SK-MEL-5 (cell line): ENCODE data around the gene CHP1. TPM values are rescaled to one million over a fixed set of nuclear protein-coding genes. Genes with fewer than 3 reads are reported as not detected.
"Not testable (repeated sequence)": the region's sequence is repeated elsewhere in the genome, so short reads cannot be mapped to it uniquely, and the experiment has no call there.

Source experiments
- DNase-seq: peaks from one replicate; pipeline ENCODE4 v3.0.0-alpha.2; 2016; ENCODE audit warnings: low read depth, low spot score
- in situ Hi-C: cut with HindIII; loops from 2 replicates; pipeline ENCODE4 v1.10.0; 2016; ENCODE audit warnings: low sequenced_read_pairs, high pct_unique_total_duplicates, low pct_unique_long_range_greater_than_20kb
- total RNA-seq: library from RNA; depleted of rRNA; stranded (reverse); fragments of >200 nt; shearing (Covaris generic); gene quantifications from 2 replicates; pipeline ENCODE4 v1.2.3, GENCODE V29; 2014

Gene CHP1
- total RNA-seq, 1 experiment from 2014 or later = 116 TPM

DNA sequence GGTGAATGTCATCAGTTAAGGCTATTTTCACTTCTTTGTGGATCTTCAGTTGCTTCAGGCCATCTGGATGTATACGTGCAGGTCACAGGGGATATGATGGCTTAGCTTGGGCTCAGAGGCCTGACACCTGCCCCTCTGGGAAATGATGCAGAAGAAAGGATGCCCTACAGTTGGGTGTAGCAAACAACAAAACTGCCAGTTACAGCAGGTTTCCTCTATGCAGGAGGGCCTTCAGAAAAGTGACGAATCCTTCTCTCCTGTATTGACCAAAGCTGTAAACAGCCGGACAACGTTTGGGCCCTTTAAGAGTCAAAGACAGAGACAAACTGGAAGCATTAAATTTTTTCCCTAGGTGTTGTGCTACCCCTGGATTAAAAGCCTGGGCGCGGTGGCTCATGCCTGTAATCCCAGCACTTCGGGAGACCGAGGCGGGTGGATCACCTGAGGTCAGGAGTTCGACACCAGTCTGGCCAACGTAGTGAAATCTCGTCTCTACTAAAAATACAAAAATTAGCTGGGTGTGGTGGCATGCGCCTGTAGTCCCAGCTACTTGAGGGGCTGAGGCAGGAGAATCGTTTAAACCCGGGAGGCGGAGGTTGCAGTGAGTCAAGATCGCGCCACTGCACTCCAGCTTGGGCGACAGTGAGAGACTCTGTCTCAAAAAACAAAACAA is 52.0 kb downstream of the CHP1 start:
- DNase-seq, in situ Hi-C loops: not testable (repeated sequence)

DNA sequence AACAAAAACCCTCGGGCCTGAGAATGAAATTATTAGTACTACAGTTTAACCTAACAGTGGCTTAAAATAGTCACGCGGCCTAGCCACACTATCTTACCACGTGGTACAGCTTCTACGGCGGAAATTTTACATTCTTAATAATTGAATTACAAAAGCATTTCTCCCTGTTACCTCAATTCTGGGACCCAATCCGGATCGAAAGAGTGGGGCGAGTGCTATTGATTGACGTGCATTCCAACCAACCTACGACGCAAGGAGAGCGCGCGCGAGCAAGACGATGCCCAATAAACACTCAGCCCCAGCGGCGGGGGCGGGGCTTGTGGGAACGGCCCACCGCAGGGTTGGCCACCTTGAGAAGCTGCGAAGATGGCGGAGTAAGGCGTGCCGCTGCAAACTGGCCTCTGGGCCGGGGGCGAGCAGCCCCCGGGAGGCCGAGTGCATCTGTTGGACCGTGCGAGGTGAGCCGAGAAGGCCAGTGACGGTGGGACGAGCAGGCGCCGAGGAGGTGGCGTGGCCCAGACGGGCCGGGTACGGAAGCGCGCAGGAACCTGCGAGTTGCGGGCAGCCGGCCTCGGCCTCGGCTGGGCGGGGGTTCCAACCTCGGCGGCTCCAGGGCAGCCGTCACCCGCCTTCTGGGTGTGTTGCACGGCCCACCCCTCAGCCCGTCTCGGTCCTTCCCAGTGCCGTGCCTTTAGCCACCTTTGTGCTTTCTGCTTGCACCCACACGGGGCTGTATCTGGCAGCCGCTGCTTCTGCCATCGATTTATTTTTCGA is 52.8 kb downstream of the CHP1 start:
- DNase-seq = peak; percentile 99
- in situ Hi-C loops = no loop called here

DNA sequence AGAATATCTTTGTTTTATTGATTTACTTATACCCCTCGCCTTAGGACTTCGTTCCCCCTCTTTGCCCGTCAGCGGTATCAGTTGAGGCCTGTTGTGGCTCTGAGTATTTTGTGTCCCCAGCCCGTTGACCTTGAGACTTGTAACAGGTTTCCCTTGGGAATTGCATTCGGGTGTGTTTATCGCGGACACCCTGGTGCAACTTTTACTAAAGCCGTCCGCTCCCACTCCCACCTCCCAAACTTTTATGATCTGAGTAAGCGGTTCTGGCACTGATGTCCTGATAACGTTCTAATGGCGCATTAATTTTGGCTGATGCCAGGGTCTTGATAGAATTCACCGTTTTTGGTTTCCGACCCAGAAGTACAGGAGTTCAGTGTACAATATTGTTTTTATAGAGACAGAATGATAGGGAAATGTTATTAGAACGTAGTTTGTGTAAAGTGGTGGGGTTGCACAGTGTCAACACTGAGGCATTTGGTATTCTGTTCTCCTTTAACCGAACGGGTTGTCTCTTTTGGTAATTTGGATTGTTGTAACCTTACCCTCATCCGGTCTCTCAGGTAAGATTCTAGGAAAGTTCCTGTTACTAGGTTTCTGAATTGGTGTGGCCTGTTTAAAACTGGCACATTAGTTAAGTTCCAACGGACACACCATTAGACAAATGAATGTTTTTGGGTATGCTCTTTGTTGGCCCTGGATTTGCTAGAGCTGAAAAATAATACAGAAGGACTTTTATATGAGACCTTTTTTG is 53.5 kb downstream of the CHP1 start:
- in situ Hi-C loops = no loop called here

DNA sequence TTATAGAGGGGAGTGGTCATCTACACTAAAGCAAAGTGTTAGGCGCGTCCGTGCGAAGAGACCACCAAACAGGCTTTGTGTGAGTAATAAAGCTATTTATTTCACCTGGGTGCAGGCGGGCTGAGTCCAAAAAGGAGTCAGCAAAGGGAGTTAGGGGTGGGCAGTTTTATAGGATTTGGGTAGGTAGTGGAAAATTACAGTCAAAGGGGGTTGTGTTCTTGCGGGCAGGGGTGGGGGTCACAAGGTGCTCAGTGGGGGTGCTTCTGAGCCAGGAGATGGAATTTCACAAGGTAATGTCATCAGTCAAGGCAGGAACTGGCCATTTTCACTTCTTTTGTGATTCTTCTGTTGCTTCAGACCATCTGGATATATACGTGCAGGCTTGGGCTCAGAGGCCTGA is 54.2 kb downstream of the CHP1 start:
- in situ Hi-C loops = no loop called here
- no peak for DNase-seq

More for the DNA sequence above, 53.5 kb downstream of the CHP1 start:
- DNase-seq = peak; percentile 30

DNA sequence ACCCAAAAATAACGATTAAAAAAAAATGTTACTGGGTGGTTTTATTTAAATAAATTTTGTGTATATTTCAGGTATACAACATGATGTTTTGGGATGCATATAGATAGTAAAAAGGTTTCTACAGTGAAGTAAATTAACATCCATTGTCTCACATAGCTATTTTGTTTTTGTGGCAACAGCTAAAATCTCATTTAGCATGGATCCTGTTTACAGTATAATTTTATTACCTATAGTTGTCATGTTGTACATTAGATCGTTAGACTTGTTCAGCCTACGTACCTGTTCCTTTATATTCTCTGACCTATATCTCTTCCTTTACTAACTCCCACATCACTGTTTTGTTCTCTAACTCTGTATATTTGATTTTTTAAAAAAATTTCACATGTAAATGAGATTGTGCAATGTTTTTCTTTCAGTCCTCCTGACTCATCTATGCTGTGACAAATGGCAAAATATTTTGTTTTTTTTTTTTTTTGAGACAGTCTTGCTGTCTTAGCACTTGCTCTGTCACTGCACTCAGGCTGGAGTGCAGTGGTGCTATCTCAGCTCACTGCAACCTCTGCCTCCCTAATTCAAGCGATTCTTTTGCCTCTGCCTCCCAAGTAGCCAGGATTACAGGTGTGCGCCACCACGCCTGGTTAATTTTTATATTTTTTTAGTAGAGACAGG is 55.7 kb downstream of the CHP1 start:
- in situ Hi-C loops = no loop called here
- no peak for DNase-seq

DNA sequence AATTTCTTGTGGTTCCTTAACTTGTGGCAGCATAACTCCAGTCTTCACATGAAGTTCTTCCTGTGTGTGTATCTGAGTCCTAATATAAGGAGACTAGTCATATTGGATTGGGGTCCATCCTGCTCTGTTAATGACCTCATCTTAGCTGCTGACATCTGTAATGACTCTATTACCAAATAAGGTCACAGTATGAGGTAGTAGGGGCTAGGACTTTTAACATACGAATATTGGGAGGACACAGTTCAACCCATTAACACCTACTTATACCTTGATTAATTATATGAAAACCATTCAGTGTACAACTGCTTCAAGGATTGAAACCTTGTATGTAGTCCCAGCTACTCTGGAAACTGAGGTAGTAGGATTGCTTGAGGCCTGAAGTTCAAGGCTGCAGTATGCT is 57.4 kb downstream of the CHP1 start:
- no peak for DNase-seq
- in situ Hi-C loops = no loop called here

DNA sequence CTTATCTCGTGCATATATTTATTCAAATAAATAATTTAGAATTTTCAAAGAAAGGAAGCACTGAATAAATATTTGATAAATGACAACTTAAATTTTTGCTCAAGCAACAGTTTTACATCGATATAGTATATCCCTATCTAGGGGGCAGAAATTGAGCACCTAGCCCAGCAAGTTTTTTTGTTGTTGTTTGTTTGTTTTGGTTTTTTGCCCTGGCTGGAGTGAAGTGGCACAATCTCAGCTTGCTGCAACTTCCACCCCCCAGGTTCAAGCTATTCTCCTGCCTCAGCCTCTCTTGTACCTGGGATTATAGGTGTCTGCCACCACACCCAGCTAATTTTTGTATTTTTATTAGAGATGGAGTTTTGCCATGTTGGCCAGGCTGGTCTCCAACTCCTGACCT is 58.9 kb downstream of the CHP1 start:
- DNase-seq = no peak

DNA sequence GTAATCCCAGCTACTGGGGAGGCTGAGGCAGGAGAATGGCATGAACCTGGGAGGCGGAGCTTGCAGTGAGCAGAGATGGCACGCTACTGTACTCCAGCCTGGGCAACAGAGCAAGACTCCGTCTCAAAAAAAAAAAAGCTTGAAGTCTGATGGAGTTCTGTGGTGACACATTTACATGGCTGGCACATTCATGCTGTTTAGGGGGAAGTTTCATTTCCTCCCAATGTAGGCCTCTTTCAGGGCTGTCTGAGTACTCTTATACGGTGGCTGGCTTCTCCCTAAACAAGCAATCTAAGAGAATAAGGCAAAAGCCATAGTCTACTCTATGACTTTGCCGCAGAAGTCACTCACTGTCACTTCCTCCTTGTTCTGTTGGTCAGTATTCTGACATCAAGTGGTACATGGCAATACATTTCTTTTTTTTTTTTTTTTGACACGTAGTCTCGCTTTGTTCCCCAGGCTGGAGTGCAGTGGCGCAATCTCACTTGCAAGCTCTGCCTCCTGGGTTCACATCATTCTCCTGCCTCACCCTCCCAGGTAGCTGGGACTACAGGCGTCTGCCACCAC is 60.1 kb downstream of the CHP1 start:
- DNase-seq = no peak

More for the DNA sequence above, 58.9 kb downstream of the CHP1 start:
- in situ Hi-C loops = no loop called here

DNA sequence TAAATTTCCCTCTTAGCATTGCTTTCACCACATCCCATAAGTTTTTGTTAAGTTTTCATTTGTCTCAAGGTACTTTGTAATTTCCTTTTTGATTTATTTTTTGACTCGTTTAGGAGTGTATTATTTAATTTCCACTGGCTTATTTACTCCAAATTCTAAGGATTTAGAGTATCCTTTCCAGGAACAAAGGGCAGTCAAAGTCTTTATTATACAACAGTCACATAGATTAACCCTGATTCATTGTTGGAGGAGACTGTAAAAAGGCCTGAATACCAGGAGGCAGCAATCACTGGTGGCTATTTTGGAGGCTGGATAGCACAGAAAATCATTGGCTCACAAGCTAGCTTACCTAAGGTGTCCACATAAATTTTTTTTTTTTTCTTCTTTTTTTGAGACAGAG is 61.5 kb downstream of the CHP1 start:
- DNase-seq = no peak
- in situ Hi-C loops = no loop called here

More for the DNA sequence above, 60.1 kb downstream of the CHP1 start:
- in situ Hi-C loops = no loop called here

DNA sequence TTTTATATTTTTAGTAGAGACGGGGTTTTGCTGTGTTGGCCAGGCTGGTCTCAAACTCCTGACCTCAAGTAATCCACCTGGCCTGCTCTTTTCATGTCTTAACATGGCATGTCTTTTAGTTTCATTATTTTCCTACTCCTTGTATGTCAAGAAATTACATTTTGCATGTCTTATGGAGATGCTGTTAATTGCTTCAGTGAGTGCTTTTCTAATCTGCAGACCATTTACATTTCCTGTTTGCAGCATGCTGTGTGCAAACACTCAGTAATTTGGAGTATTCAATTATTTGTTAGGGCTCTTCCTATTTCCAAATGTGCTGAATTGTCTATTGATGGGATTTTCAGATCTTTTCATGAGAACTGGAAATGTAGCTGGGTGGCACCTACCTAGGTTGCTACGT is 70.1 kb downstream of the CHP1 start:
- in situ Hi-C loops, DNase-seq: not testable (repeated sequence)

DNA sequence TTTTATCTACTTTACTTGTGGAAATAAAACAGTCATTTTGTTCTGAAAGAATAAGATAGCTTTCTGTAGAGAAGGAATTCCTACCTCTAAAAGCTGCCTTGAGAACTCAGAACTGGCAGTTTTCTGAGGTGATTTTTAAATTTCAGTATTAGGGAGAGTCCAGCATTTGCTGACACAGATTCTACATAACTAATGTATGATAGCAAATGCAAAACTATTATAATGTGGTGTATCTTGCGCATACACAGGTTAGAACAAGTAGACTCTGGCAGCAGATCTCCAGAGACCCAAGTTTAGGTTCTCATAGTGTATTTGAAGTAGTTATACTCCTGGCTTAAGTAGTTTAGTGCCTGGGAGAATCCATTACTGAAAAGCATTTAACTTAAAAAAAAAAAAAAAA is 70.5 kb downstream of the CHP1 start:
- in situ Hi-C loops = no loop called here
- DNase-seq = no peak

DNA sequence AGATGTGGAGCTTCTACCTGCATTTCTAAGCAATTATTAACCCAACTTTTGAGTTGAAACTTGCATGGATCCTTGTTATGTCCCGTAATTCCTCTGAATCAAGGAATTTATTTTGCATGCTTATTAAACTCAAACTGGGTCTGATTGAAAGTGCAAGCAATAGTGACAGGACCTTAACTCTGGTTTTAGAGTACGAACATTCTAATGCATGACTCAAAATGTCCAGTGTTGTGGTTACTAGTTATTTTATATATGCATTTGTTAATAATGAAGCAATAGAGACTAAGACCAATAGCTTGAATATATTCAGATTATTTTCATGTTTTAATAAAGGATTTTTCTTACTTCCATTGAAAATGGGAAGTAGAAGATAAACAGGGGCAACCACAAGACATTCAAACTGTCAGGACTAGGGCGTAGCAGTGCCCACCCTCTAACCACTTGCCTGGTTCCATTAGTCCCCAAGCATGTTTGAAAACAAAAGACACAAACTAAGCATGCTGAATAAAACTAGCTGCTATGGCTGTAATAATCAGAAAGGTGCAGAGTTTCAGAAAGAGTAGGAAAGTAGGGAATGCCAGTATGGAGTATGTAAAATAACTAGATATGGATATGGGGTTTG is 73.2 kb downstream of the CHP1 start:
- in situ Hi-C loops = no loop called here
- DNase-seq = no peak

DNA sequence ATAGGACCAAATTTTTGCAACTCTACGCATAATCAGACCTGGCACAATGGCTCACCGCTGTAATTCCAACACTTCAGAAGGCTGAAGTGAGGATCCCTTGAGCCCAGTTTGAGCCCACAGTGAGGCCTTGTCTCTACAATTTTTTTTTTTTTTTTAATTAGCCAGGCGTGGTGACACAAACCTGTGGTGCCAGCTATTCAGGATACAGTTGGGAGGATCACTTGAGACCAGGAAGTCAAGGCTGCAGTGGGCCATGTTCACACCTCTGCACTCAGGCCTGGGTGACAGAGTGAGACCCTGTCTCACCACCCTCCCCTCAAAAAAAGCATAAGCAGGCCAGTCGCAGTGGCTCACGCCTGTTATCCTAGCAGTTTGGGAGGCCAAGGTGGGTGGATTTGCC is 76.6 kb downstream of the CHP1 start:
- no peak for DNase-seq
- in situ Hi-C loops = no loop called here

DNA sequence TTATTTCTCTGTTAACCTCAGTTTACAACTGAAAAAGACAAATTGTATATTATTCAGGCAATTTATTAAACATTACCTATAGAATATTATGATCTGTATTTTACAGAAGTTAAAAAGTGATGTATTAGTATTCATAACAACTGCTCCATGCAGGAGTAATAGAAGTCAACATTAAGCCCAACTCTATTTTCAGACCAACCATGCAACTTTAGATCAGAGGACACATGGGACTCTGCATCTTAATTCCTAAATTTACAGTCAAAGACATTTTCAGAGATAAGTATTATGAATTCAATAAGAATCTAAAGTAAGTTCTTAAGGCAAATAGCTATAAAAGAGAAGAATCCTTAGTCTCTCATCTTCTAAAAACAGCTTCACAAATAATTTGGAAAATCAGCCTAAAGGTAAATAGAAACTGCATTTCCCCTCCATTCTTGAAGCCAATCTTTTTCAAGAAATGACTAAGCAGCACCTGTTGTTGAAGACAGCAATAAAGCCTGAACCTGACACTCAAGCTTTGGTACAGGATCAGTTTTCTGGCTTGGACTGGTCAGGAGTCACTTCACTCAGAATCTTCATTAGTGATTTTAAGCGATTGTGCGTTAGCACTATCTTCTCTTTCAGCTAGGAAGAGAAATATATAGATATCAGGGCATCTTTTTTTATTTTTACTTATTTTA is 78.3 kb downstream of the CHP1 start:
- no peak for DNase-seq
- in situ Hi-C loops = no loop called here

DNA sequence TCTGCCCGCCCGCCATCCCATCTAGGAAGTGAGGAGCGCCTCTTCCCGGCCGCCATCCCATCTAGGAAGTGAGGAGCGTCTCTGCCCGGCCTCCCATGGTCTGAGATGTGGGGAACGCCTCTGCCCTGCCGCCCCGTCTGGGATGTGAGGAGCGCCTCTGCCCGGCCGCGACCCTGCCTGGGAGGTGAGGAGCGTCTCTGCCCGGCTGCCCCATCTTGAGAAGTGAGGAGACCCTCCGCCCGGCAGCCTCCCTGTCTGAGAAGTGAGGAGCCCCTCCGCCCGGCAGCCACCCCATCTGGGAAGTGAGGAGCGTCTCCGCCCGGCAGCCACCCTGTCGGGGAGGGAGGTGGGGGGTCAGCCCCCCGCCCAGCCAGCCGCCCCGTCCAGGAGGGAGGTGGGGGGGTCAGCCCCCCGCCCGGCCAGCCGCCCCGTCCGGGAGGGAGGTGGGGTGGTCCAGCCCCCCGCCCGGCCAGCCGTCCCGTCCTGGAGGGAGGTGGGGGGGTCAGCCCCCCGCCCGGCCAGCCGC is 89.8 kb downstream of the CHP1 start:
- in situ Hi-C loops, DNase-seq: not testable (repeated sequence)

DNA sequence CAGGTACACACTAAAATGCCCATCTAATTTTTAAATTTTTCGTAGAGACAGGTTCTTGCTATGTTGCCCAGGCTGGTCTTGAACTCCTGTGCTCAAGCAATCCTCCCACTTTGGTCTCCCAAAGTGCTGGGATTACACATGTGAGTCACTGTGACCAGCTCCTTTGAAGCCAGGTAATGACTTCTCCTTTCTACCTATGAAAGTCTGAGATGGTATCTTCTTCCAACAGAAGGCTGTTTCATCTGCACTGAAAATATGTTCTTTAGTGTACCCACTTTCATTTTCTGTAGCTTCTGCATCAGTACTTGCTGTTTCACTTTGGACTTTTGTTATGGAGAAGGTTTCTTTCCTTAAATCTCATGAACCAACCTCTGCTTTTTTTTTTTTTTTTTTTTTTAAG is 92.5 kb downstream of the CHP1 start:
- DNase-seq = no peak
- in situ Hi-C loops = no loop called here

DNA sequence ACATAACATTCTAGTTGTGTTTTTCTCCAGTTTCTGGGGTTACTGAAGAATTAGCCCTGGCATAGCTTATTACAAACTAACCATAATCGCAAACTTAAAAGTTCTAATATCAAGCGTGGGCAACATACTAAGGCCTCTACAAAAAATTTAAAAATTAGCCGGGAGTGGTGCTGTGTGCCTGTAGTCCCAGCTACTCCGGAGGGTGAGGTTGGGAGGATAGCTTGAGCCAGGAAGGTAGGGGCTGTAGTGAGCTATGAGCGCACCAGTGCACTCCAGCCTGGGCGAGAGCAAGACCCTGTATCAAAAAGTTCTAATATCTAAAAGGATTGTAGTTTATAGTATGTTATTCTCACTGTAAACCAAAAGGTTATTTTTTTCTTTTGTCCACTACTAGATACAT is 100.2 kb downstream of the CHP1 start:
- no peak for DNase-seq
- in situ Hi-C loops = no loop called here
